ENCODE measurements around the gene MRPS24.
"Not testable (repeated sequence)": the region's sequence is repeated elsewhere in the genome, so short reads cannot be mapped to it uniquely, and the experiment has no call there.

MRPS24 gene

GRCh38 chr7:43869006-43869866, at the start of gene MRPS24:
Gene MRPS24 (minus strand): TSS chr7:43869517. CDS start chr7:43869495, 22 bp downstream.
- DNase-seq (ENCODE audit: low read depth), result peak; percentile 96

GRCh38 chr7:43915907-43916306, 46.6 kb upstream of the MRPS24 start:
- no peak for DNase-seq (ENCODE audit: low read depth)

- DNase-seq (ENCODE audit: low read depth), result no peak
Observed at GRCh38 chr7:43914795-43915194, 45.5 kb upstream of the MRPS24 start.

GRCh38 chr7:43906331-43907010, 37.2 kb upstream of the MRPS24 start, which contains the start of gene URGCP:
Gene URGCP (minus strand): TSS chr7:43906596. CDS start chr7:43906575, 21 bp downstream.
- peak; percentile 53 for DNase-seq (ENCODE audit: low read depth)

GRCh38 chr7:43905956-43906330, 36.6 kb upstream of the MRPS24 start:
- DNase-seq (ENCODE audit: low read depth), result peak; percentile 52

GRCh38 chr7:43905209-43905946, 36.1 kb upstream of the MRPS24 start:
- DNase-seq (ENCODE audit: low read depth), result peak; percentile 67

GRCh38 chr7:43904533-43905208, 35.4 kb upstream of the MRPS24 start:
- peak; percentile 64 for DNase-seq (ENCODE audit: low read depth)

- DNase-seq (ENCODE audit: low read depth), result no peak
Observed at GRCh38 chr7:43902542-43903054, 33.3 kb upstream of the MRPS24 start.

- not testable (repeated sequence) for DNase-seq (ENCODE audit: low read depth)
Observed at GRCh38 chr7:43898571-43898970, 29.3 kb upstream of the MRPS24 start.

- DNase-seq (ENCODE audit: low read depth), result no peak
Observed at GRCh38 chr7:43895847-43896415, 26.6 kb upstream of the MRPS24 start.

- no peak for DNase-seq (ENCODE audit: low read depth)
Observed at GRCh38 chr7:43891069-43891955, 22.0 kb upstream of the MRPS24 start.

GRCh38 chr7:43890468-43890867, 21.2 kb upstream of the MRPS24 start:
- no peak for DNase-seq (ENCODE audit: low read depth)

- DNase-seq (ENCODE audit: low read depth), result peak; percentile 50
Observed at GRCh38 chr7:43888993-43889945, 20.0 kb upstream of the MRPS24 start.

GRCh38 chr7:43884617-43885016, 15.3 kb upstream of the MRPS24 start:
- no peak for DNase-seq (ENCODE audit: low read depth)

- no peak for DNase-seq (ENCODE audit: low read depth)
Observed at GRCh38 chr7:43884209-43884608, 14.9 kb upstream of the MRPS24 start.

- peak; percentile 83 for DNase-seq (ENCODE audit: low read depth)
Observed at GRCh38 chr7:43880596-43880995, 11.3 kb upstream of the MRPS24 start.

GRCh38 chr7:43879477-43879876, 10.2 kb upstream of the MRPS24 start:
- peak; percentile 87 for DNase-seq (ENCODE audit: low read depth)

GRCh38 chr7:43878867-43879266, 9.6 kb upstream of the MRPS24 start:
- DNase-seq (ENCODE audit: low read depth), result peak; percentile 81

Data from EH (cell line).